AG04450 (cell line): Measurements from ENCODE around the gene KCNMA1. TPM values are rescaled to one million over a fixed set of nuclear protein-coding genes. Genes with fewer than 3 reads are reported as not detected.

Source experiments
- CTCF ChIA-PET: fragments of 300-600, 350-600 bp; formaldehyde crosslinking; extraction: SDS; loops from one replicate; lab custom pipeline; 2022; ENCODE audit warnings: antibody characterized with exemption, inconsistent platforms; lab: Charles Lee
- POLR2A ChIA-PET: fragments of 350-600 bp; formaldehyde crosslinking; extraction: SDS; loops from one replicate; lab custom pipeline; 2021; ENCODE audit warnings: antibody characterized with exemption, inconsistent platforms; lab: Yijun Ruan, JAX
- DNase-seq: peaks from one replicate; pipeline ENCODE4 v3.0.0-alpha.2; 2011; ENCODE audit warnings: low read depth, low spot score
- H3K27ac ChIP-seq: one replicate; pipeline ENCODE4 v1.5.1; 2012; ENCODE audit warnings: low read depth, low read length, control low read depth
- H3K27me3 ChIP-seq: one replicate; pipeline ENCODE4 v1.6.0; 2012; ENCODE audit warnings: low read length; ENCODE audit not compliant: control insufficient read depth, insufficient read depth
- H3K4me3 ChIP-seq: 2 replicates; pipeline ENCODE4 v1.5.1; 2011; ENCODE audit warnings: mild to moderate bottlenecking, low read depth, low read length, control low read depth
- H3K9me3 ChIP-seq: 2 replicates; pipeline ENCODE4 v1.5.1; 2012; ENCODE audit warnings: low read length; ENCODE audit not compliant: control insufficient read depth, insufficient read depth
- polyA plus RNA-seq: library from polyadenylated mRNA; depleted of rRNA; stranded (reverse); fragments of >200 nt; gene quantifications from 2 replicates; pipeline ENCODE4 v1.2.3, GENCODE V29; 2011
- TF ChIP-seq, protein P1 (sequence below): IDR thresholded peaks from 2 replicates; pipeline ENCODE4 v1.5.1; 2011; ENCODE audit warnings: low read depth, low read length, control low read depth, inconsistent platforms

KCNMA1 gene
- polyA plus RNA-seq, 1 experiment = 58.8 TPM

DNA sequence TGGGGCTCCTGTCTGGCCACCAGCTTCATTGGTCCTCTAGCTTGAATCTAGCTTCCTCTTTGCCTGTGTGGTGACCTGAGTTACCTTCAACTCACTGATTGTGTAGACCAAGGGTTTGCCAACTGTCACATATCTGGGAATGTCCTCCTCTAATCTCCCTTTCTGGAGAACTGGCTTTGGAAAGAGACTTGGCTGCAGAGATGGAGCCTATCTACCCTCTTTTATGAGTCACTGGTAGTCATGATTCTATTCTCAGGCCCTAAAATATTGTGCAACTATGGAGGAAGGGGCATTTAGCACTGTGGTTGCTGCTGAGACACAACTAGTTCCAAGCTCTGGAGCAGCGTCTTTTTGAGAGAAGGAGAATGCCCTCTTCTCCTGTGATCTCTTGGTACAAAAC is 691.3 kb downstream of the KCNMA1 start:
- H3K27me3 ChIP-seq = no peaks in the 10 kb centered on the region
- H3K9me3 ChIP-seq = no peaks in the 10 kb centered on the region
- no peak for DNase-seq
- ChIA-PET POLR2A (no interaction called here), CTCF (no interaction called here)
- no peak overlapping the region for H3K4me3 ChIP-seq
- H3K27ac ChIP-seq = no peak overlapping the region
- TF ChIP-seq, protein P1, sequence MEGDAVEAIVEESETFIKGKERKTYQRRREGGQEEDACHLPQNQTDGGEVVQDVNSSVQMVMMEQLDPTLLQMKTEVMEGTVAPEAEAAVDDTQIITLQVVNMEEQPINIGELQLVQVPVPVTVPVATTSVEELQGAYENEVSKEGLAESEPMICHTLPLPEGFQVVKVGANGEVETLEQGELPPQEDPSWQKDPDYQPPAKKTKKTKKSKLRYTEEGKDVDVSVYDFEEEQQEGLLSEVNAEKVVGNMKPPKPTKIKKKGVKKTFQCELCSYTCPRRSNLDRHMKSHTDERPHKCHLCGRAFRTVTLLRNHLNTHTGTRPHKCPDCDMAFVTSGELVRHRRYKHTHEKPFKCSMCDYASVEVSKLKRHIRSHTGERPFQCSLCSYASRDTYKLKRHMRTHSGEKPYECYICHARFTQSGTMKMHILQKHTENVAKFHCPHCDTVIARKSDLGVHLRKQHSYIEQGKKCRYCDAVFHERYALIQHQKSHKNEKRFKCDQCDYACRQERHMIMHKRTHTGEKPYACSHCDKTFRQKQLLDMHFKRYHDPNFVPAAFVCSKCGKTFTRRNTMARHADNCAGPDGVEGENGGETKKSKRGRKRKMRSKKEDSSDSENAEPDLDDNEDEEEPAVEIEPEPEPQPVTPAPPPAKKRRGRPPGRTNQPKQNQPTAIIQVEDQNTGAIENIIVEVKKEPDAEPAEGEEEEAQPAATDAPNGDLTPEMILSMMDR = no peak

- CTCF ChIA-PET = no interaction called here
- H3K4me3 ChIP-seq = no peak overlapping the region
- DNase-seq = no peak
- TF ChIP-seq, protein P1 = no peak
- H3K27me3 ChIP-seq = no peaks in the 10 kb centered on the region
- no peaks in the 10 kb centered on the region for H3K9me3 ChIP-seq
- no peak overlapping the region for H3K27ac ChIP-seq
- POLR2A ChIA-PET = no interaction called here
Measured at GRCh38 chr10:76945166-76945565, 692.4 kb downstream of the KCNMA1 start.

DNA sequence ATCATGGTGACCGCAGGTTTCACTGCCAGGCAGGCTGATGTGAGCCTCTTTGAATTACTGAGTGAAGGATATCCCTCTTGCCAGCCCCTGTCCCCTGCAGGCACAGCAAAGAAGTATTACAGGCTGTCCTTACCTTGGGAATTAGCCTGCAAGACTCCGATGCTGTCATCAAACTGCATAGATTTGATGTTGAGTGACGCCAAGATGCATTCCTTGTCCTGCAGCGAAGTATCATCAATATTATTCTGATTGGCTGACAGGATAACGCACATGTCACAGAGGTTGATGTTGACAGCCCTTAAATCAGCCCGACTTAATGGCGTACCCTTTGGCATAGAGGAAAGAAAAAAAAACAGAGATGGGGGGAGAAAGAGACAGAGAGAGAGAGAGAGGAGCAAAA is 693.0 kb downstream of the KCNMA1 start:
- no peak overlapping the region for H3K4me3 ChIP-seq
- H3K27ac ChIP-seq = no peak overlapping the region
- TF ChIP-seq, protein P1 = no peak
- CTCF ChIA-PET = no interaction called here
- H3K27me3 ChIP-seq = no peaks in the 10 kb centered on the region
- DNase-seq = no peak
- no peaks in the 10 kb centered on the region for H3K9me3 ChIP-seq
- POLR2A ChIA-PET = no interaction called here

GRCh38 chr10:76942628-76943416 is 694.8 kb downstream of the KCNMA1 start:
- no peak overlapping the region for H3K27ac ChIP-seq
- no peaks in the 10 kb centered on the region for H3K9me3 ChIP-seq
- no peaks in the 10 kb centered on the region for H3K27me3 ChIP-seq
- H3K4me3 ChIP-seq = no peak overlapping the region
- ChIA-PET CTCF (no interaction called here), POLR2A (no interaction called here)
- no peak for DNase-seq
- TF ChIP-seq, protein P1 = no peak

DNA sequence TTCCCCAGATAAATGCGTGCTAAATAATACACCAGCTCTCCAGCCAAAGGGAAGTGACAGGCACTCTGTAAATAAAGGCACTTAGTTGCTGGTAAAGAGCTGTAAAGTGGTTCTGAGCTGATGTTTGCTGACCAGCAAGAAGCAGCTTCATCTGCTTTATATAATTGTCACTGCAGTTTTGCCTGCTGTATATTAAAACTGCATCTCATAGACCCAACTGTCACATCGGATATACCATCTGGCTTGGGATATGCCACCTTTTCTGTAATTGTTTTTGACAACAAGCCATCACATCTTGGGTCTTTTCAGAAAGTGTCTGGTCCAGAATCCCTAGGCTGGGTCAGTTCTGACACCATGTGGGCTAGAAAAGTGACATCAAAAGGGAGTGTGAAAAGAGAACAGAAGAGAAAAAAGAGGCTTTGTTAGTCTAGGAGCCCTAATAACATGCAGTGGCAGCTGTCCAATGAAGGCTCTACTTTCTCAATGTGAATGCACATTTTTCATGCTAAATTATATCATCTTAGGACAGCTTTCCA is 697.6 kb downstream of the KCNMA1 start:
- POLR2A ChIA-PET = no interaction called here
- TF ChIP-seq, protein P1 = no peak
- Histone ChIP-seq H3K27ac (no peak overlapping the region), H3K4me3 (no peak overlapping the region), H3K27me3 (no peaks in the 10 kb centered on the region), H3K9me3 (no peaks in the 10 kb centered on the region)
- DNase-seq = no peak
- CTCF ChIA-PET = interaction anchor here (0.6 kb wide), 1 partner anchor 1518 kb away, joined by 4 read pairs; no protein-coding TSS in a partner anchor
